Stimulated activated CD4-positive, alpha-beta T cell treated with anti-CD3 and anti-CD28 coated beads, Interleukin-15, amount 100 ng/mL, for 48 hours (primary cell): ENCODE measurements around the gene ZNF586.
"Not testable (repeated sequence)": the region's sequence is repeated elsewhere in the genome, so short reads cannot be mapped to it uniquely, and the experiment has no call there.

ENCODE experiments used
- DNase-seq, 2 donors: peaks; one replicate each; pipeline ENCODE4 v3.0.0-alpha.2; 2020; ENCODE audit warnings: low read depth in 2 of 2

The ZNF586 gene

DNA sequence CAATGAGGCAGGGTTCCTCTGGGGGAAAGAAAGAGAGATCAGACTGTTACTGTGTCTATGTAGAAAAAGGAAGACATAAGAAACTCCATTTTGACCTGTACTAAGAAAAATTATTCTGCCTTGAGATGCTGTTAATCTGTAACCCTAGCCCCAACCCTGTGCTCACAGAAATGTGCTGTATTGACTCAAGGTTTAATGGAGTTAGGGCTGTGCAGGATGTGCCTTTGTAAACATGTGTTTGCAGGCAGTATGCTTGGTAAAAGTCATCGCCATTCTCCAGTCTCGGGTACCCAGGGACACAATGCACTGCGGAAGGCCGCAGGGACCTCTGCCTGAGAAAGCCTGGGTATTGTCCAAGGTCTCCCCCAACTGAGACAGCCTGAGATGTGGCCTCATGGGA lies 54.1 kb downstream of the ZNF586 start:
- DNase-seq: not testable (repeated sequence)

DNA sequence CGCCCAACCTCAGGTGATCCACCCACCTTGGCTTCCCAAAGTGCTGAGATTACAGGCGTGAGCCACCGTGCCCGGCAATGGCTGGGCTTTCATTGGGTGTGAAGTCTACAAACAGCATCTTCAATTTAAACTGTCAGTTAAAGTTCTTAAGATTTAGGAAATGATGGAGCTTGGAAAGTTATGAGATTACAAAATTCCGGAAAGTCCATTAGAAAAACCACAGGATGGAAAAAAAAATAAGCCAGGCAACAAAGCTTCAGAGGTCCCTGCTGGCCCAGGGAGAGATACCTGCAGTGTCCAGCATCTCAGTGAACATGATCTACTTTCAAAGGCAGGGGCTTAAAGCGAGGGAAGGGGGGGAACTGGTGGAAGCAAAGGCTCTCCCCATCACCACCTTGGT lies 56.0 kb downstream of the ZNF586 start:
- DNase-seq: no peak

DNA sequence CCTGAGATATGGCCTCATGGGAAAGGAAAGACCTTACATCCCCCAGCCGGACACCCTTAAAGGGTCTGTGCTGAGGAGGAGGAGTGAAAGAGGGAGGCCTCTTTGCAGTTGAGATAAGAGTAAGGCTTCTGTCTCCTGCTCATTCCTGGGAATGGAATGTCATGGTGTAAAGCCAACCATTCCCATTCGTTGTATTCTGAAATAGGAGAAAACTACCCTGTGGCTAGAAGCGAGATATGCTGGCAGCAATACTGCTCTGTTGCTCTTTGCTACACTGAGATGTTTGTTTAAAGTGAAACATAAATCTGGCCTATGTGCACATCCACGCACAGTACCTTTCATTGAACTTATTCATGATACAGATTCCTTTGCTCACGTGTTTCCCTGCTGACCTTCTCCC lies 59.8 kb downstream of the ZNF586 start:
- no peak for DNase-seq

DNA sequence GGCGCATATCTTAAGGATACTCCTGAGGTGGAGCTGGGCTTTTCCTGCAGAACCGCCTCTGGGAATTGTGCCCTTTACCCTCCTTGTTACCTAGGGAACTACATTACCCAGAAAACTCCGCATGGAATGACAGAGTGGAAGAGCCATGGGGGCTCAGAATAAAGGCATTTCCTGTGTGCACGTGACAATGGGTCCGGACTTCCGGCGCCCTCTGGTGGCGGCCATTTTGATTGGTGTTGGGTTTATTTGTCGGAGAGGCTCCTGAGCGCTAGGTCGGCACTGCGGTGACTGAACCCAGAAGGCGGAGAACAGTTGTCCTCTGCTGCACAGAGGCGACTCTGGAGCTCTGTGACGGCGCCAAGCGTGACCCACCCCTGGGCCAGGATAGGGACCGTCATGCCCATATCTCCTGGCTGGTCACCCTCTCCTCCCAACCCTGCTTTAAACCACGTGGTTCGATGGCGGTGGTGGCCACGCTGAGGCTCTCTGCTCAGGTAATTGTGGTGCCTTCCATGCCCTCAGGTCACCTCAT lies 60.7 kb downstream of the ZNF586 start, which contains the start of gene ZNF587B:
TSS of gene ZNF587B (plus strand) at position 229 of the 532 bp plus-strand sequence. CDS start at position 459, 230 bp downstream.
- no peak for DNase-seq
